ENCODE data around the gene CD1C. TPM values are rescaled to one million over a fixed set of nuclear protein-coding genes. Genes with fewer than 3 reads are reported as not detected.

The CD1C gene
- polyA plus RNA-seq, 1 donor (not counting 4 experiments of a cell fraction or from before 2014, with no cell fraction given) = not detected

DNA sequence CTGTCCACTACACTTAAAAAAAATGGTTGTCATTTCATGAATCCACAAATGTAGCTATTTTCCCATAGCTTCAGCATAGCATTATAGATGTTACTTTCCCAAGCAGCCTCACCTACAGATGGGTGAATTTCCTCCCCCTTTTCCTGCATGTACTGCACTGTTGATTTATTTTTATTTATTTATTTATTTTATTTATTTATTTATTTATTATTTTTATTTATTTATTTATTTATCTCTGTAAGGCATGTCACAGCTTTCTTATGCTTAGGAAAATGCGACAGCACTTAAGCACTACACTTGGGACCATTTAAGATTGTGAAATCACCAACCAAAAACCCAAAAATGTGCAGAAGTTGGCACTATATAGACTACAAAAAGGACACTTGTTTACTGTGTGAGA lies 30.6 kb upstream of the CD1C start:
- TF ChIP-seq, protein P1, sequence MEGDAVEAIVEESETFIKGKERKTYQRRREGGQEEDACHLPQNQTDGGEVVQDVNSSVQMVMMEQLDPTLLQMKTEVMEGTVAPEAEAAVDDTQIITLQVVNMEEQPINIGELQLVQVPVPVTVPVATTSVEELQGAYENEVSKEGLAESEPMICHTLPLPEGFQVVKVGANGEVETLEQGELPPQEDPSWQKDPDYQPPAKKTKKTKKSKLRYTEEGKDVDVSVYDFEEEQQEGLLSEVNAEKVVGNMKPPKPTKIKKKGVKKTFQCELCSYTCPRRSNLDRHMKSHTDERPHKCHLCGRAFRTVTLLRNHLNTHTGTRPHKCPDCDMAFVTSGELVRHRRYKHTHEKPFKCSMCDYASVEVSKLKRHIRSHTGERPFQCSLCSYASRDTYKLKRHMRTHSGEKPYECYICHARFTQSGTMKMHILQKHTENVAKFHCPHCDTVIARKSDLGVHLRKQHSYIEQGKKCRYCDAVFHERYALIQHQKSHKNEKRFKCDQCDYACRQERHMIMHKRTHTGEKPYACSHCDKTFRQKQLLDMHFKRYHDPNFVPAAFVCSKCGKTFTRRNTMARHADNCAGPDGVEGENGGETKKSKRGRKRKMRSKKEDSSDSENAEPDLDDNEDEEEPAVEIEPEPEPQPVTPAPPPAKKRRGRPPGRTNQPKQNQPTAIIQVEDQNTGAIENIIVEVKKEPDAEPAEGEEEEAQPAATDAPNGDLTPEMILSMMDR (optimal IDR thresholded peaks at IDR 0.05 in 1 of 3, IDR thresholded peaks at IDR 0.05 in 1 of 3, conservative IDR thresholded peaks at IDR 0.05 in 1 of 3; ENCODE audit: extremely low read depth in 1 of 3, insufficient read depth in 2 of 3, low read length in 3 of 3) = no peak
- no peak for TF ChIP-seq EZH2 (IDR thresholded peaks at IDR 0.05; ENCODE audit: low read length)

DNA sequence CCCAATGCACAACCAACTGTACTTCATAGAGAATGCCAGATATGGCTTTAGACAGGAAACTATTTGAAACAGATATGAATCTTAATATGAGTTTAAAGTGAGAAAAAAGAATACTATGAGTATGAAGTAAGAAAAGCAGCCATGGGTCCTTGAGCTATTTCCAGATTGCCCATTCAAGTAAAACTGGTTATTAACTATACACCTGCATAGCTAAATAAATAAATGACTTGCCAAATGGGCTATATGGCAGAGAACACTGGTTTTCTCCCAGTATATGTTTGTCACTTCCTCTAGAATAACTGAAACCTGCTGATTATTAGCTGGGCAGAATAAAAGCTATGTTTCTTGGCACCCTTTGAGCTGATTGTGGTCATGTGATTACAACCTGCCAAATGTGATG lies 17.0 kb upstream of the CD1C start:
- no peaks in the 10 kb centered on the region for H3K27me3 ChIP-seq (ENCODE audit: control insufficient read depth, extremely low read depth, insufficient read depth, low read length)
- H3K9me1 ChIP-seq (ENCODE audit: control insufficient read depth, extremely low read depth, insufficient read depth, low read length) = no peaks in the 10 kb centered on the region
- no peaks in the 10 kb centered on the region for H3K4me1 ChIP-seq (ENCODE audit: control insufficient read depth, extremely low read depth, insufficient read depth, low read length)
- H3K9me3 ChIP-seq (ENCODE audit: control insufficient read depth, low read depth, low read length) = no peaks in the 10 kb centered on the region
- no peak for TF ChIP-seq EZH2 (IDR thresholded peaks at IDR 0.05; ENCODE audit: low read length)
- TF ChIP-seq, protein P1 (optimal IDR thresholded peaks at IDR 0.05 in 1 of 3, IDR thresholded peaks at IDR 0.05 in 1 of 3, conservative IDR thresholded peaks at IDR 0.05 in 1 of 3; ENCODE audit: extremely low read depth in 1 of 3, insufficient read depth in 2 of 3, low read length in 3 of 3) = no peak
- H3K4me2 ChIP-seq (ENCODE audit: control insufficient read depth, extremely low read depth, insufficient read depth, low read depth, low read length) = no peak overlapping the region
- no peak for FAIRE-seq
- no peak overlapping the region for H2AFZ ChIP-seq (ENCODE audit: control insufficient read depth, low read length)
- H3K4me3 ChIP-seq (ENCODE audit: control insufficient read depth in 2 of 3, extremely low read depth in 1 of 3, insufficient read depth in 2 of 3, low read depth in 1 of 3, low read length in 3 of 3) = no peak overlapping the region
- dilution Hi-C loops (cut with MboI; ENCODE audit: extremely low pct_ligation_motif_present, low sequenced_read_pairs) = no loop called here
- no peak overlapping the region for H3K9ac ChIP-seq (ENCODE audit: control insufficient read depth, extremely low read depth, insufficient read depth, low read length)
- DNase-seq (ENCODE audit: low read depth, low spot score) = no peak
- no peaks in the 10 kb centered on the region for H3K36me3 ChIP-seq (ENCODE audit: control insufficient read depth in 2 of 2, extremely low read depth in 1 of 2, insufficient read depth in 2 of 2, low read length in 2 of 2)
- H4K20me1 ChIP-seq (ENCODE audit: control insufficient read depth, extremely low read depth, insufficient read depth, low read length) = no peaks in the 10 kb centered on the region
- H3K79me2 ChIP-seq (ENCODE audit: control insufficient read depth, insufficient read depth, low read length) = no peaks in the 10 kb centered on the region
- H3K27ac ChIP-seq (ENCODE audit: control insufficient read depth, insufficient read depth, low read length) = no peak overlapping the region

More for the DNA sequence above, 30.6 kb upstream of the CD1C start:
- Histone ChIP-seq H3K79me2 (ENCODE audit: control insufficient read depth, insufficient read depth, low read length) (no peaks in the 10 kb centered on the region), H3K9ac (ENCODE audit: control insufficient read depth, extremely low read depth, insufficient read depth, low read length) (no peak overlapping the region), H3K36me3 (ENCODE audit: control insufficient read depth in 2 of 2, extremely low read depth in 1 of 2, insufficient read depth in 2 of 2, low read length in 2 of 2) (no peaks in the 10 kb centered on the region), H3K4me3 (ENCODE audit: control insufficient read depth in 2 of 3, extremely low read depth in 1 of 3, insufficient read depth in 2 of 3, low read depth in 1 of 3, low read length in 3 of 3) (no peak overlapping the region), H3K4me1 (ENCODE audit: control insufficient read depth, extremely low read depth, insufficient read depth, low read length) (no peaks in the 10 kb centered on the region), H3K9me3 (ENCODE audit: control insufficient read depth, low read depth, low read length) (no peaks in the 10 kb centered on the region), H2AFZ (ENCODE audit: control insufficient read depth, low read length) (no peak overlapping the region), H3K4me2 (ENCODE audit: control insufficient read depth, extremely low read depth, insufficient read depth, low read depth, low read length) (no peak overlapping the region), H3K27me3 (ENCODE audit: control insufficient read depth, extremely low read depth, insufficient read depth, low read length) (no peaks in the 10 kb centered on the region), H4K20me1 (ENCODE audit: control insufficient read depth, extremely low read depth, insufficient read depth, low read length) (no peaks in the 10 kb centered on the region), H3K27ac (ENCODE audit: control insufficient read depth, insufficient read depth, low read length) (no peak overlapping the region), H3K9me1 (ENCODE audit: control insufficient read depth, extremely low read depth, insufficient read depth, low read length) (no peaks in the 10 kb centered on the region)
- no peak for FAIRE-seq
- dilution Hi-C loops (cut with MboI; ENCODE audit: extremely low pct_ligation_motif_present, low sequenced_read_pairs) = no loop called here
- DNase-seq (ENCODE audit: low read depth, low spot score) = no peak

All from keratinocyte (primary cell).